Activated CD4-positive, alpha-beta T cell treated with anti-CD3 and anti-CD28 coated beads for 48 hours (primary cell): Measurements from ENCODE around the gene CSK.

Experiments used
- DNase-seq: peaks from one replicate; pipeline ENCODE4 v3.0.0-alpha.2; 2020

The CSK gene

DNA sequence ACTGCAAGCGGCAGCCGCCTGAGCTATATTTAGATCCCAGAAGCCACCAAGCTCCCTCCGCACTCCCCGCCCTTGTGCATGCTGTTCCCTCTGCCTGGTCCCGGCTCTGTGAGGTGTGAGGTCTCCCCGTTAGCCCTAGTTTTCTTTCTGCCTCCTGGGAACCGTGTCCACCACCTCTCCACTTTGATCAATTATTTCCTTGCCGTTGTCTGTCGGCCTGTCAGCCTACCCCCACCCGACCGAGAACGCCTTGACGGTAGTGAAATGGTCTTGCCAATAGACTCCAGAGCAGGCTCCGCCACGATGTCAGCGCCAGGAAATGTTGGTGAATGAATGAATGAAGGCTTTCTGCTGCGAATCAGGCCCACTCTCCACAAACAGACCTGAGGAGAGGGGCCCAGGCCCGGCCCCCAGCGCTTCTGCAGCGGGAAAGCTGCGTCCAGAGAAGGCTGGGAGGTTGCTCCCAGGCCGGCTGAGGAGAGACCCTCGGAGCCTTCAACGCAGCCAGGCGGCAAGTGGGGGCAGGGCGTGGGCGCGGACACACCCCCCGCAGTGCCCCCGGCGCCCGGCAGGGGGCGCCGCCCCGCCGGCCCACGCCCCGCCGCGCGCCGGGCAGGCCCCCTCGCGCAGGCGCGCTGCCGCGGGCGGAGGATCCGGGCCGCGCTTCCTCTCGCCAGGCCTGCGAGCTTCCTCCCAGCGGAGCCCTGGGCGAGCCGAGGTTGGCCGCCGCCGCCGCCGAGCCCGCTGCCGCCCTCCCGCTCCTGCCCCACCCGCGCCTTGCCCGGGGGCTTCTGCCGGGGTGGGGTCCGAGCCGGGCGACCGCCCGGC is at the start of gene CSK:
Gene CSK, plus strand, starts transcription at position 650 of the 828 bp plus-strand sequence. CDS start 16,218 bp downstream, outside the sequence.
- peak; percentile 82 for DNase-seq

GRCh38 chr15:74732846-74733245 is 49.0 kb upstream of the CSK start:
- DNase-seq, result no peak

- DNase-seq, result no peak
Measured at GRCh38 chr15:74733269-74733668, 48.6 kb upstream of the CSK start.

DNA sequence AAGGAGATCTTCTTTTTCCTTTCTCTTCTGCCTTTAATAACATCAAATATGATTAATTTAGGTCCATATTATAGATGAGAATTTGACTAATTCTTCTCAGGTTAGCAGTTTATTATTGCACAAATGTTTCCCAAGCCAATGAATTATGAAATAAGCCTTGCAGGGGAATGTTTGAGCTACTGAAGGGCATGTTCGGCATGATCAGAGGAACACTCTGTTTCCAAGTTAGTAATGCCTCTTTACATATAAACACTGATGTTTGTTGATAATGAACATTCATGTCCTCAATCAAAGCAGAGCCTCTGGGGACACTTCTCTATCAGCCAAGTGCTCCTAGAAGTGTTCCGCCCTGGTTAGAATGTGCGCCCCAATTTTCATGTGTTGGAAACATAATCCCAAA is 46.6 kb upstream of the CSK start:
- DNase-seq, result no peak

GRCh38 chr15:74738239-74738638 is 43.6 kb upstream of the CSK start:
- peak; percentile 18 for DNase-seq

DNA sequence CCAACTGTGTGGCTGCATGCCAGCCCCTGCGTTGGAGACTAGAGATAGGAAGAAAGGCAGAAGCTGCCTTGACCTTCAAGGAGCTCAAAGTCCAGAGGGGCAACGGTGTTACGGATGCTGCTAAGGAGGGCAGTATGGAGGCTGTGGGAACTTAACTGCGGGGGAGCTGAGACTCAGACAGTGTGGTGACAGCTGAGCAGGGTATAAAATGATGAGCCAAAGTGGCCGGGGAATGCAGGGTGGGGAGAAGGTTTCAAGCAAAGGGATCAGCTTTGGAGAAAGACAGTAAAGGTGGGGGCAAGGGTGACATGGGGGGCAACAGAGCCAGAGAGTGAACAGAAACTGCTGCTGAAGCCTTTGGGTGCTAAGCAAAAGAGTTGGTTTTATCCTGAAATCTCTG is 39.5 kb upstream of the CSK start:
- DNase-seq, result no peak

GRCh38 chr15:74746389-74746788 is 35.5 kb upstream of the CSK start:
- DNase-seq, result no peak

- DNase-seq, result no peak
Measured at GRCh38 chr15:74748322-74748946, 33.4 kb upstream of the CSK start, which contains the start of gene CYP1A2. Gene CYP1A2, plus strand, starts transcription at chr15:74748845. Its CDS starts 894 bp downstream, at chr15:74749739.

DNA sequence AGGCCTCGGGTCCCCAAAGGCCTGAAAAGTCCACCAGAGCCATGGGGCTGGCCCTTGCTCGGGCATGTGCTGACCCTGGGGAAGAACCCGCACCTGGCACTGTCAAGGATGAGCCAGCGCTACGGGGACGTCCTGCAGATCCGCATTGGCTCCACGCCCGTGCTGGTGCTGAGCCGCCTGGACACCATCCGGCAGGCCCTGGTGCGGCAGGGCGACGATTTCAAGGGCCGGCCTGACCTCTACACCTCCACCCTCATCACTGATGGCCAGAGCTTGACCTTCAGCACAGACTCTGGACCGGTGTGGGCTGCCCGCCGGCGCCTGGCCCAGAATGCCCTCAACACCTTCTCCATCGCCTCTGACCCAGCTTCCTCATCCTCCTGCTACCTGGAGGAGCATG is 32.0 kb upstream of the CSK start:
- DNase-seq, result no peak

DNA sequence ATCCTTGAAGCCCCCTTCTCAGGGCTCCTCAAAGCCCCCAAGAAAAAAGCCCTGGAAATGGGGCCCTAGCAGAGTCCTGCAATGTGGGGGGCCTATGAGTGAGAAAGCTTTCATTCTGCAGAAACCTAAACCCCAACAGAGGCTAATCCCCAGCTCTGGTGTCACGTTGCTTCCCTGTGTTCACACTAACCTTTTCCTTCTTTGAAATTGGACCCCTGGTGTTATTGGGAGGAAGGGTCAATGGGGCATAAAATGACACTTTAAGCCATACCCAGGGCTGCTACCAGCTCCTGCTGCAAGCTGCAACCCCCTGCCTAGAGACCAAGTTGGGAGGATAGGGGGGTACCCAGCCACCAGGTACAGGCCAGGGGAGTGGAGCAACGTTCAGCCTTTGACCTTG is 31.1 kb upstream of the CSK start:
- DNase-seq, result no peak

DNA sequence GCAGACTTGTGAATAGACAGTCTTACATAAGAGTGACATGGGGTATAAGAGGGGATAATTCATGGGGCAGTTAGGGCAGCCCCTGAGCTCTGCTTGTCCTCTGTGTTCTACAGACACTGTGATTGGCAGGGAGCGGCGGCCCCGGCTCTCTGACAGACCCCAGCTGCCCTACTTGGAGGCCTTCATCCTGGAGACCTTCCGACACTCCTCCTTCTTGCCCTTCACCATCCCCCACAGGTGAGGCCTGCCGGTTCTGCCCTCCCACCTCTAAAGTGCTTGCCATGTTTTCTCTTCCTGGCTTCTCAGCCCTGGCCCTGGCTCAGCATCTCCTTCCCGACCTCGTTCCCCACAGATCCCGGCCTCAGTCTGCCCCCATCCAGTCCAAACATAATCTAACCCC is 29.9 kb upstream of the CSK start:
- DNase-seq, result no peak

GRCh38 chr15:74752531-74752930 is 29.3 kb upstream of the CSK start:
- no peak for DNase-seq

GRCh38 chr15:74754593-74755215 is 27.2 kb upstream of the CSK start:
- no peak for DNase-seq

DNA sequence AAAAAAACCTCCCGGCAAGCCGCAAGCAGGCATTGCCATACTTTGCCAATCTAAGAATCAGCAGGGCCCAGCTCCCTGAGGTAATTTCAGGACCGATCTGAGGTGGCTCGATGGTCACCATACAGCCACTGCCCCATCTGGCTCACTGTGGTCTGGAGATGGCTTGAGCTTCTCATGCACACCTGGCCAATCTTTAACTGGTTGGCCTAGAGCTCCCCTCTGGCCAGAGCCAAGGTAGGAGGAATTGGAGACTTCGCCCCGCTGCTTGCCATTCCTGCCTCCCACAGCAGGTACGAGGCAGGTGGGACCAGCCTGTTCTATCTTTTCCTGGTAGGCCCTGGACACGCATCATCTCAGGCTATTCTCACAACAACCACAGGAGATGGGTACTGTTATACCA is 23.1 kb upstream of the CSK start:
- no peak for DNase-seq

DNA sequence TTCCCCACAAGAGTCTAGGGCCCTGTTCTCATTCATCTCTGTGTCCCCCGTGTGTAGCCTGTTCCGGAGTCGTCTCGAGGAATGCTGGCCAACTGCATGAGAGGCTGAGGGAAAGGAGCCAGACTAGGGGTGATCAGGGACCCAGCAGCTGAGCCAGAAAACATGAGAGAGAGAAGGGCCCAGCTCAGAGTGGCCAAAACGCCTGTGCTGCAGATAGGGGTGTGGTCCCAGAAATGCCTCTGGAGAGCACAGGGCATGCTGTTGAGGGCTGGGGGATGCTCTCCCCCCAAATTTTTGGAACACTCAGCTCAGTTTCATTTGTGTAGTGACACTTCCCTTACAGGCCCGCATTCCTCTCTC is 19.1 kb upstream of the CSK start:
- DNase-seq, result no peak

- DNase-seq, result no peak
Measured at GRCh38 chr15:74763416-74763815, 18.5 kb upstream of the CSK start.

- DNase-seq, result no peak
Measured at GRCh38 chr15:74767167-74768098, 14.4 kb upstream of the CSK start.

DNA sequence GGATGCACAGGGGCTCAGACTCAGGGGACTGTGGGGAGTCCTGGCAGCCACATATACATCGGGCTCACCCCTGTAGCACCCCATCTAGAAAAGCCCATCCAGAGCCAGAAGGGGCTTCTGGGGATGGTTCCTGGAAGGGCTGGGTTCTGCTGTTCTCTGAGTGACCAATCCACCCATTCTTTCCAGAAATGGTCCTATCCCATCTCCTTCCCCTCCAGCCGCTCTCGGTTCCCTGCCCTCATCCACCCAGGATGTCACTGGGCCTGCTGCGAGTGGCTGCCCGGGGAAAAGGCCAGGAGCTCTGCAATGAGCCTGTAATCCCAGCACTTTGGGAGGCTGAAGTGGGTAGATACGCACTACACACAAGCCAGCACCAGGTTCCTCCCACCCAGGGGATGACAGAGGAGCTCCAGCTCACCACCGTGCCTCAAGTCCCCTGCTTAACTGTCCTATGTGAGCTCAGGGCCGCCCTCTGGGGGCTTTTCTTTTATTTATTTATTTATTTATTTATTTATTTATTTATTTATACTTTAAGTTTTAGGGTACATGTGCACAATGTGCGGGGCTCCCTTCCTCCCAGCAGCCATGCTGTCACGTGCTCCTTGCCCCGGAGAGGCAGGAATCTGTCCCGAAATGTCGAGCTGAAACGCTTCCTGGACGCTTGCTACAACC is 13.6 kb upstream of the CSK start:
- no peak for DNase-seq

- DNase-seq, result peak; percentile 74
Measured at GRCh38 chr15:74768771-74769342, 13.0 kb upstream of the CSK start.

DNA sequence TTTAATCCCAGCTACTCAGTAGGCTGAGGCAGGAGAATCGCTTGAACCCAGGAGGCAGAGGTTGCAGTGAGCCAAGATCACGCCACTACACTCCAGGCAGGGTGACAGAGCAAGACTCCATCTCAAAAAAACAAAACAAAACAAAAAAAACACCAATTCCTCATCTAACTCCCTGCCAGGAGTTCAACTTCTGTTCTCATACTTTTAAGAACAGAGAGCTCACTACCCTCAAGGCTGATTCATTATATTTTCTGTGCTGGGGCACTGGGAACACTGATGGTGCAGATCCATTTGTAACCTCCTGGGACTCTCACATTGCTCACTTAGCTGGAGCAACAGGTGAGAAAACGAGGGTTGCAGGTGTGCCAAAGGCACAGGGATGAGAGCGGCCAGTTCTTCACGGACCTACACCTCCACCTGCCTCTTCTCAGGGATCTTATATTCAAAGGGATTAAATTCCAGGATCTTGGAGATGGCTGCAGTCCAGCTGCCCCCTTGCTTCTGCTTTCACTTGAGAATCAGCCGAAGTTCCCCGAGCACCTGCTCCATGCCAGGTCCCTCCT is 12.3 kb upstream of the CSK start:
- DNase-seq, result no peak

- no peak for DNase-seq
Measured at GRCh38 chr15:74770211-74770903, 11.5 kb upstream of the CSK start.
